LNCAP (cell line): ENCODE results near the gene SH3GL3.

ENCODE experiments used
- TF ChIP-seq, protein P1 (sequence below): fragments of 450-650 bp; IDR thresholded peaks from 2 replicates; pipeline ENCODE4 v1.5.1; 2017; ENCODE audit warnings: mild to moderate bottlenecking

The SH3GL3 gene

GRCh38 chr15:83570756-83571155, 123.6 kb downstream of the SH3GL3 start:
- TF ChIP-seq, protein P1, sequence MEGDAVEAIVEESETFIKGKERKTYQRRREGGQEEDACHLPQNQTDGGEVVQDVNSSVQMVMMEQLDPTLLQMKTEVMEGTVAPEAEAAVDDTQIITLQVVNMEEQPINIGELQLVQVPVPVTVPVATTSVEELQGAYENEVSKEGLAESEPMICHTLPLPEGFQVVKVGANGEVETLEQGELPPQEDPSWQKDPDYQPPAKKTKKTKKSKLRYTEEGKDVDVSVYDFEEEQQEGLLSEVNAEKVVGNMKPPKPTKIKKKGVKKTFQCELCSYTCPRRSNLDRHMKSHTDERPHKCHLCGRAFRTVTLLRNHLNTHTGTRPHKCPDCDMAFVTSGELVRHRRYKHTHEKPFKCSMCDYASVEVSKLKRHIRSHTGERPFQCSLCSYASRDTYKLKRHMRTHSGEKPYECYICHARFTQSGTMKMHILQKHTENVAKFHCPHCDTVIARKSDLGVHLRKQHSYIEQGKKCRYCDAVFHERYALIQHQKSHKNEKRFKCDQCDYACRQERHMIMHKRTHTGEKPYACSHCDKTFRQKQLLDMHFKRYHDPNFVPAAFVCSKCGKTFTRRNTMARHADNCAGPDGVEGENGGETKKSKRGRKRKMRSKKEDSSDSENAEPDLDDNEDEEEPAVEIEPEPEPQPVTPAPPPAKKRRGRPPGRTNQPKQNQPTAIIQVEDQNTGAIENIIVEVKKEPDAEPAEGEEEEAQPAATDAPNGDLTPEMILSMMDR: no peak

GRCh38 chr15:83571820-83572707, 124.9 kb downstream of the SH3GL3 start:
- TF ChIP-seq, protein P1: peak; percentile 73

DNA sequence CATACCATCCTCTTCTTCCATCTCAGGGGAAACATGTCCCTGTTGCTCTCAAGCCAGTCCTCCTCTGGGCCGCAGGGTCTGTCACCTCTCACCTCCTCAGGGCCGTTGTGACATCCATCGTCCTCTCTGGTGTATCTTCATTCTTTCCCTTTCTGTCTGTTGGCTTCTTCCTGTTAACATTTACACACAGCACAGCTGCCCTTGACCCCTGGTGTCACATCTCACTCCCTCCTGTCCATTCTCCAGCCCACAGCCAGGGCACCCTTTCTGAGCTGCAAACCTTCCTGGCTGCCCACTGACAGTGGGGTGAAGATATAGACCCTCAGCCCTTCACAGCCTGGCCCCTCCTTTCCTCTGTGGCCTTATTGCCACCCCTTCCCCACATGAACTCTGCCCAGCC, 127.2 kb downstream of the SH3GL3 start:
- TF ChIP-seq, protein P1: no peak

- TF ChIP-seq, protein P1: no peak
These were observed 131.6 kb downstream of the SH3GL3 start for GRCh38 chr15:83578691-83579090.

DNA sequence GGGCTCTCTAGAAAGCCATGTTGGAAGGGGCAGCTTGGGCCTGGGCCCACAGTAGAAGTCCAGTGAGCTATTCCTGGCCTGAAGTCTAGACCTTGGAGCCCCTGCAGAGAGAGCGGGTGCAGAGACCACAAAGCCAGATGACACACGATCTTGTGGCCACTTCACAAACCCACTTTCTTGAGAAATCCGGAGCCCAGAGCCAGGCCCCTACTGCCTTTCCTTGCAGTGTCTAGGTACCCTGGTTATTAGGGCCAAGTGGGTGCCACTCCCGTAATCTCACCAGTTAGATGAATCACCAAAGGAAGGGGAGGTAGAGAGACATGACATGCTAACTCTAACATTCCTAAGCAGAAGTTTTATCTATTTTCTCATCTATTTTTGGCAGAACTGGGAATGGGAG, 134.2 kb downstream of the SH3GL3 start:
- TF ChIP-seq, protein P1: no peak

GRCh38 chr15:83582381-83582780, 135.2 kb downstream of the SH3GL3 start:
- TF ChIP-seq, protein P1: no peak

GRCh38 chr15:83585601-83586335, 138.6 kb downstream of the SH3GL3 start:
- TF ChIP-seq, protein P1: no peak
